ENCODE measurements around the gene TPX2. TPM values are rescaled to one million over a fixed set of nuclear protein-coding genes. Genes with fewer than 3 reads are reported as not detected.
A peak's percentile ranks its signal among the peaks of the same experiment; 100 is the strongest.

Gene TPX2
- total RNA-seq = 100 to 1,000 TPM; 166 to 175 TPM

GRCh38 chr20:31738729-31739549 lies at the start of gene TPX2:
Gene TPX2, plus strand, starts transcription at chr20:31739290. Its CDS starts 18,187 bp downstream, at chr20:31757477.
- Mint-ChIP-seq H3K4me3 (no peak within 1 kb of the TSS), H3K4me1 (ENCODE audit: low read depth) (peaks cover 4% of the 10 kb centered on the region), H3K36me3 (ENCODE audit: low read depth) (peaks cover 6% of the 10 kb centered on the region), H3K27ac (no peak within 1 kb of the TSS), H3K27me3 (ENCODE audit: low read depth) (no peaks in the 10 kb centered on the region), H3K9me3 (no peaks in the 10 kb centered on the region)
- DNase-seq = peak; percentile 95
- CTCF ChIA-PET = interaction anchor here (0.6 to 2.5 kb wide), 8 partner anchors 11 to 172 kb away, joined by 3 to 15 read pairs (median 6); no protein-coding TSS in a partner anchor
- intact Hi-C loops (cut with micrococcal nuclease) = loop anchor here (1.0 to 5.0 kb wide), 5 partner anchors 16 to 213 kb away; partner anchors contain the start of gene PDRG1

- no peak overlapping the region for H3K4me3 Mint-ChIP-seq
- intact Hi-C loops (cut with micrococcal nuclease) = no loop called here
- H3K4me1 Mint-ChIP-seq (ENCODE audit: low read depth) = peaks cover 63% of the 10 kb centered on the region
- no peaks in the 10 kb centered on the region for H3K27me3 Mint-ChIP-seq (ENCODE audit: low read depth)
- H3K9me3 Mint-ChIP-seq = no peaks in the 10 kb centered on the region
- no peak overlapping the region for H3K27ac Mint-ChIP-seq
- CTCF ChIA-PET = interaction anchor here (0.9 kb wide), 1 partner anchor 33 kb away, joined by 3 read pairs; no protein-coding TSS in a partner anchor
- DNase-seq = no peak
- peaks cover 47% of the 10 kb centered on the region for H3K36me3 Mint-ChIP-seq (ENCODE audit: low read depth)
Observed at GRCh38 chr20:31690124-31690666, 48.9 kb upstream of the TPX2 start.

- peaks cover 60% of the 10 kb centered on the region for H3K4me1 Mint-ChIP-seq (ENCODE audit: low read depth)
- H3K4me3 Mint-ChIP-seq = no peak overlapping the region
- H3K27ac Mint-ChIP-seq = peak overlapping the region; percentile 77
- CTCF ChIA-PET = interaction anchor here (1.1 to 1.9 kb wide), 3 partner anchors 16 to 32 kb away, joined by 3 to 6 read pairs (median 4); no protein-coding TSS in a partner anchor
- no peaks in the 10 kb centered on the region for H3K27me3 Mint-ChIP-seq (ENCODE audit: low read depth)
- intact Hi-C loops (cut with micrococcal nuclease) = no loop called here
- no peak for DNase-seq
- peaks cover 43% of the 10 kb centered on the region for H3K36me3 Mint-ChIP-seq (ENCODE audit: low read depth)
- no peaks in the 10 kb centered on the region for H3K9me3 Mint-ChIP-seq
Observed at GRCh38 chr20:31691646-31692275, 47.3 kb upstream of the TPX2 start.

GRCh38 chr20:31693402-31693801 lies 45.7 kb upstream of the TPX2 start:
- intact Hi-C loops (cut with micrococcal nuclease) = no loop called here
- CTCF ChIA-PET = interaction anchor here (0.6 to 3.6 kb wide), 5 partner anchors 18 to 135 kb away, joined by 3 to 24 read pairs (median 6); no protein-coding TSS in a partner anchor
- no peak overlapping the region for H3K4me3 Mint-ChIP-seq
- H3K4me1 Mint-ChIP-seq (ENCODE audit: low read depth) = peaks cover 62% of the 10 kb centered on the region
- H3K36me3 Mint-ChIP-seq (ENCODE audit: low read depth) = peaks cover 45% of the 10 kb centered on the region
- H3K27ac Mint-ChIP-seq = peak overlapping the region; percentile 50
- DNase-seq = no peak
- H3K9me3 Mint-ChIP-seq = no peaks in the 10 kb centered on the region
- H3K27me3 Mint-ChIP-seq (ENCODE audit: low read depth) = no peaks in the 10 kb centered on the region

GRCh38 chr20:31693987-31694661 lies 45.0 kb upstream of the TPX2 start:
- Mint-ChIP-seq H3K36me3 (ENCODE audit: low read depth) (peaks cover 43% of the 10 kb centered on the region), H3K27me3 (ENCODE audit: low read depth) (no peaks in the 10 kb centered on the region), H3K4me3 (no peak overlapping the region), H3K4me1 (ENCODE audit: low read depth) (peaks cover 63% of the 10 kb centered on the region), H3K27ac (peak overlapping the region; percentile 64), H3K9me3 (no peaks in the 10 kb centered on the region)
- intact Hi-C loops (cut with micrococcal nuclease) = no loop called here
- CTCF ChIA-PET = interaction anchor here (0.6 to 3.6 kb wide), 4 partner anchors 14 to 35 kb away, joined by 3 to 24 read pairs (median 6); no protein-coding TSS in a partner anchor
- no peak for DNase-seq

- peaks cover 72% of the 10 kb centered on the region for H3K4me1 Mint-ChIP-seq (ENCODE audit: low read depth)
- H3K4me3 Mint-ChIP-seq = no peak overlapping the region
- CTCF ChIA-PET = interaction anchor here (0.6 to 3.6 kb wide), 4 partner anchors 15 to 34 kb away, joined by 3 to 24 read pairs (median 4); no protein-coding TSS in a partner anchor
- intact Hi-C loops (cut with micrococcal nuclease) = no loop called here
- no peaks in the 10 kb centered on the region for H3K27me3 Mint-ChIP-seq (ENCODE audit: low read depth)
- H3K27ac Mint-ChIP-seq = peak overlapping the region; percentile 71
- H3K36me3 Mint-ChIP-seq (ENCODE audit: low read depth) = peaks cover 40% of the 10 kb centered on the region
- no peak for DNase-seq
- H3K9me3 Mint-ChIP-seq = no peaks in the 10 kb centered on the region
Observed at GRCh38 chr20:31694842-31695593, 44.1 kb upstream of the TPX2 start.

GRCh38 chr20:31695849-31696804 lies 43.0 kb upstream of the TPX2 start:
- peaks cover 79% of the 10 kb centered on the region for H3K4me1 Mint-ChIP-seq (ENCODE audit: low read depth)
- H3K27ac Mint-ChIP-seq = peak overlapping the region; percentile 73
- no peak for DNase-seq
- H3K36me3 Mint-ChIP-seq (ENCODE audit: low read depth) = peaks cover 46% of the 10 kb centered on the region
- CTCF ChIA-PET = interaction anchor here (1.1 to 6.2 kb wide), 4 partner anchors 15 to 62 kb away, joined by 5 to 37 read pairs (median 14); no protein-coding TSS in a partner anchor
- intact Hi-C loops (cut with micrococcal nuclease) = no loop called here
- H3K27me3 Mint-ChIP-seq (ENCODE audit: low read depth) = no peaks in the 10 kb centered on the region
- H3K4me3 Mint-ChIP-seq = no peak overlapping the region
- H3K9me3 Mint-ChIP-seq = no peaks in the 10 kb centered on the region

GRCh38 chr20:31698243-31698802 lies 40.8 kb upstream of the TPX2 start:
- CTCF ChIA-PET = interaction anchor here (0.7 to 6.2 kb wide), 10 partner anchors 14 to 248 kb away, joined by 3 to 37 read pairs (median 4); partner anchors contain the start of gene BCL2L1
- peaks cover 77% of the 10 kb centered on the region for H3K4me1 Mint-ChIP-seq (ENCODE audit: low read depth)
- peaks cover 49% of the 10 kb centered on the region for H3K36me3 Mint-ChIP-seq (ENCODE audit: low read depth)
- no peak overlapping the region for H3K4me3 Mint-ChIP-seq
- H3K9me3 Mint-ChIP-seq = no peaks in the 10 kb centered on the region
- no peaks in the 10 kb centered on the region for H3K27me3 Mint-ChIP-seq (ENCODE audit: low read depth)
- peak overlapping the region; percentile 91 for H3K27ac Mint-ChIP-seq
- intact Hi-C loops (cut with micrococcal nuclease) = no loop called here
- DNase-seq = no peak

- DNase-seq = peak; percentile 73
- Mint-ChIP-seq H3K4me3 (no peak overlapping the region), H3K27me3 (ENCODE audit: low read depth) (no peaks in the 10 kb centered on the region), H3K27ac (peak overlapping the region; percentile 91), H3K9me3 (no peaks in the 10 kb centered on the region), H3K4me1 (ENCODE audit: low read depth) (peaks cover 76% of the 10 kb centered on the region), H3K36me3 (ENCODE audit: low read depth) (peaks cover 51% of the 10 kb centered on the region)
- intact Hi-C loops (cut with micrococcal nuclease) = loop anchor here (1.0 kb wide), 5 partner anchors 18 to 37 kb away; no protein-coding TSS in a partner anchor
- CTCF ChIA-PET = interaction anchor here (0.7 to 6.2 kb wide), 13 partner anchors 10 to 249 kb away, joined by 3 to 37 read pairs (median 4); partner anchors contain the start of gene BCL2L1
Observed at GRCh38 chr20:31698803-31699718, 40.0 kb upstream of the TPX2 start.
